Measurements from ENCODE around the gene MCEE. TPM values are rescaled to one million over a fixed set of nuclear protein-coding genes. Genes with fewer than 3 reads are reported as not detected.

MCEE gene
- polyA plus RNA-seq, 10 donors, result 18.0 to 29.1 (median 23.9) TPM

Other genes with a start within 250 kb of the MCEE start
- 1 to 10 TPM; 2.3 to 4.4 (median 3.8) TPM for gene VAX2, start 229.7 kb downstream of the MCEE start, polyA plus RNA-seq (ENCODE audit: insufficient read length in 10 of 10)
- gene ATP6V1B1, start 194.3 kb downstream of the MCEE start, polyA plus RNA-seq (ENCODE audit: insufficient read length in 10 of 10), result 1 to 10 TPM in 6 of 10 donors, under 1 TPM in 4; 0.56 to 3.1 (median 1.2) TPM
- 1 to 10 TPM in 8 of 10 donors, under 1 TPM in 2; 0.56 to 1.8 (median 1.2) TPM for gene ANKRD53, start 151.6 kb downstream of the MCEE start, polyA plus RNA-seq (ENCODE audit: insufficient read length in 10 of 10)
- gene TEX261, start 135.4 kb downstream of the MCEE start, polyA plus RNA-seq (ENCODE audit: insufficient read length in 10 of 10), result 10 to 100 TPM; 34.6 to 51.4 (median 39.0) TPM
- 10 to 100 TPM; 60.5 to 79.4 (median 68.8) TPM for gene NAGK, start 61.6 kb downstream of the MCEE start, polyA plus RNA-seq (ENCODE audit: insufficient read length in 10 of 10)
- 10 to 100 TPM; 26.4 to 39.6 (median 32.8) TPM for gene MPHOSPH10, start 405 bp upstream of the MCEE start, polyA plus RNA-seq (ENCODE audit: insufficient read length in 10 of 10)
- gene PAIP2B, start 96.9 kb upstream of the MCEE start, polyA plus RNA-seq (ENCODE audit: insufficient read length in 10 of 10), result 10 to 100 TPM in 1 of 10 donors, 1 to 10 TPM in 9; 5.1 to 10.0 (median 8.2) TPM
- gene ZNF638, start 201.6 kb upstream of the MCEE start, polyA plus RNA-seq (ENCODE audit: insufficient read length in 10 of 10), result 100 to 1,000 TPM in 6 of 10 donors, 10 to 100 TPM in 4; 76.5 to 136 (median 107) TPM

Data from muscle of back (tissue), 10 donors.